GM11168 (cell line): Measurements from ENCODE around the gene WDR87.
"Not testable (repeated sequence)": the region's sequence is repeated elsewhere in the genome, so short reads cannot be mapped to it uniquely, and the experiment has no call there.

Experiments used
- in situ Hi-C: fragments of 300-500 bp; cut with MboI; formaldehyde crosslinking; loops from one replicate; pipeline ENCODE4 v1.12.0; 2022; ENCODE audit warnings: low sequenced_read_pairs; ENCODE audit not compliant: unreplicated experiment

The WDR87 gene

DNA sequence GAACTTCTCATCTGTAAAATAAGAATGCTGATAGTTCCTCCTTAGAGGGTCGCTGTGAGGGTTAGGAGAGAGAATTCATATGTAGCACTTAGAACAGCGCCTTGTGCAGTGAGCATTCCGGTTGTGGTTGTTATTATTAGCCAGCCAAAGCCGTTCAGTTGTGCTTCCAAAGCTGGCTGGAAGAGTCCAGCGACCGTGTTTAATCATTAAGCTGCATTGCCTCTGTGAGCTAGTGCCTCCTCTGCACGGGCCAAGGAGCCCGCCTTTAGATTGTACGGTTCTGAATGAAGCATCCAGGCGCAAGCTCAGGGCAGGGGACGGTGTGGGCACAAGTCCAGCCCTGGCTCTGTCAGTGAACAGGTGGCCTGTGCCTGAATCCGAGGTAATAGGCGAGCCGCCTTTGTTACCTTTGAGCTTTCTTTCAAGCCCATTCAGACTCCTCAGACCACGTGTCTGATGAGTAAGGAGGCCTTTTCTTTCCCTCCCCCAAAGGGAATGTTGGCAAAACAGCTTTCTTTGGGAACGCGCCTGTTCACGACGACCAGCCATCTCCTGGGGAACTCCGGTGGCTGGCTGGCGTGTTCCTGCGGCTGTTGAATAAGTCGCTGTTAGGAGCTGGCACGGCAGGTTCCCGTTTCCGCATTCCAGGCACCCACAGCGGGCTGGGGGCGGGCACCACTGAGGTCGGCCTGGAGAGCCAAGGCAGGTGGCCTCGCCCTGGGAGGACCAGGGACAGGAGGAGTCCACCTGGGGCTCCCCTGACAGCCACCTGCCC is 25.7 kb upstream of the WDR87 start:
- in situ Hi-C loops: no loop called here

DNA sequence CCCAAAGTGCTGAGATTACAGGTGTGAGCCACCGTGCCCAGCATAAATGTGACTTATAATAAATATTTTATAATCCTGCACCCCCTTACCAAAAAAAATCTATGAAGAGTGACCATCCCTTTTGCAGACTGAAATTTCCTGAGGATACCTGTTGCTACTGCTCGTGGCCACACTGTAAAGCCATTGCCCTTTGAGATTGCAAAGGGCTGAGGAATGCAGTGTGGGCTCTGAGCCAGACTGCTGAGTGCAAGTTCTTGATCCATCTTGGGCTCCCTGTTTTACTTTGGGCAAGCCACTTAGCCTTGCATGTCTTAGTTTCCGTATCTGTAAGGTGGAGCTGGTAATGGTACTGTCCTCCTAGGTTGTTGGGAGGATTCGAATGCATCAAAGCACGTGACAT is 24.0 kb upstream of the WDR87 start:
- in situ Hi-C loops: no loop called here

DNA sequence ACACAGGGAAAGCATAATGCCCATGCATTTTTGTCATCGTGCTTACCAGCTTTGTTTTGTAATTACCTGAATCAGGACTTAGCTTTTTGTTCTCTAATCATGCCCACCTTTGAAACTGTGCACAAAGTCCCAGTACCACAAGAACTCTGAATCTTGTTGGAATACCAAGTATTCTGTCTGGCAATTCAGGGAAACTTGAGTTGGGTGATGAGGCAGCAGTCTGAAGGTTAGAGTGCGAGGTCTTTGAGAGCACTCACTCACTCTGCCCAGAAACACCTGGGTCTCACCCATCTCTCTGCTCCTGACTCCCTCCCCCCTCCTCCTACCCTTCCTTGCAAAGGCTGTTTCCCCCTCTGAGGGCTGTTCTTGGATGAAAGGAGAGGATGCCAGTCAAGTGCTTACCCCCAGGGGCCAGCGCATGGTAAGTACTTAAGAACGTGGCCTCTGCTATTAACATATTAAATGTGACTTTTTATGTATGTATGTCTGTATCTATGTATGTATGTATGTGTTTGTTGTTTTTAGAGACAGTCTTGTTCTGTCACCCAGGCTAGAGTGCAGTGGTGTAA is 23.0 kb upstream of the WDR87 start:
- in situ Hi-C loops: no loop called here

- in situ Hi-C loops: no loop called here
These were observed 22.3 kb upstream of the WDR87 start for GRCh38 chr19:37928527-37929286.

DNA sequence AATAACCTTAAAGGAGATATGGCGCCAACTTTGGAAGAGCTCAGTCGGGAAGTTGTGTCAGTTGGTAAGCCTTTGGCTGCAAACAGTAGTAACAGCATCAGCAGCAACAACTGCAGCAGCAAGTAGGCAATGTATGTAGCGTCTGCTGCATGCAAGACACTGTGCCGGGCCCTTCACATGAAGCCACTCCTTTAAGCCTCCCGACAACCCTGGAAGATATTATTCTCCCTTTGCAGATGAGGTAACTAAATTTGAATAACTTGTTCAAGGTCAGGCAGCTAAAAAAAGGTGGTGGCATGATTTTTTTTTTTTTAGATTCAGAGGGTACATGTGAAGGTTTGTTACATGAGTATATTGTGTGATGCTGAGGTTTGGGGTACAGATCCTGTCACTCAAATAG is 20.3 kb upstream of the WDR87 start:
- in situ Hi-C loops: no loop called here

GRCh38 chr19:37926255-37926654 is 19.9 kb upstream of the WDR87 start:
- in situ Hi-C loops: no loop called here

DNA sequence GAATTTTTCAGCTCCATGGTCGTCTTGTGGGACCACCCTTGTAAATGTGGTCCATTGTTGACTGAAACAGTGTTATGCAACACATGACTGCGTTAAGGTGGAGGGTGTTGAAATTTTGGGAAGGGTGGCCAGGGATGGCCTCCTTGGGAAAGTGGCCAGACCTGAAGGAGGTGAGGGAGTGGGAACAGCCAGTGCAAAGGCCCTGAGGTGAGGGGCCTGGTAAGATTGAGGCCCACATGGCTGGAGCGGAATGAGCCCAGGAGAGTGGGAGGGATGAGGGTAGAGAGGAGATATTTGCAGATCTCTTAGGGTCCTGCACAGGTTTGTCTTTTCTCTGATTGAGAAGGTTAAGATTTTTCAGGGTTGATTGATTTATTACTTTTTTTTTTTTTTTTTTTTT is 18.8 kb upstream of the WDR87 start:
- in situ Hi-C loops: no loop called here

DNA sequence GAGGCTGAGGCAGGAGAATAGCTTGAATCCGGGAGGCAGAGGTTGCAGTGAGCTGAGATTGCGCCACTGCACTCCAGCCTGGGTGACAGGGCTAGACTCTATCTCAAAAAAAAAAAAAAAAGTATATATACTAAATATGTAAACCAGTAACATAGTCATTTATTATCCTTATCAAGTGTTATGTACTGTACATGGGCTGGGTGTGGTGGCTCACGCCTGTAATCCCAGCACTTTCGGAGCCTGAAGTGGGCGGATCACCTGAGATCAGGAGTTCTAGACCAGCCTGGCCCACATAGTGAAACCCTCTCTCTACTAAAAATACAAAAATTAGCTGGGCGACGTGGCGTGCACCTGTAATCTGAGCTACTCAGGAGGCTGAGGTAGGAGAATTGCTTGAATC is 18.2 kb upstream of the WDR87 start:
- in situ Hi-C loops: not testable (repeated sequence)

- in situ Hi-C loops: no loop called here
These were observed 14.4 kb upstream of the WDR87 start for GRCh38 chr19:37920591-37921450.

DNA sequence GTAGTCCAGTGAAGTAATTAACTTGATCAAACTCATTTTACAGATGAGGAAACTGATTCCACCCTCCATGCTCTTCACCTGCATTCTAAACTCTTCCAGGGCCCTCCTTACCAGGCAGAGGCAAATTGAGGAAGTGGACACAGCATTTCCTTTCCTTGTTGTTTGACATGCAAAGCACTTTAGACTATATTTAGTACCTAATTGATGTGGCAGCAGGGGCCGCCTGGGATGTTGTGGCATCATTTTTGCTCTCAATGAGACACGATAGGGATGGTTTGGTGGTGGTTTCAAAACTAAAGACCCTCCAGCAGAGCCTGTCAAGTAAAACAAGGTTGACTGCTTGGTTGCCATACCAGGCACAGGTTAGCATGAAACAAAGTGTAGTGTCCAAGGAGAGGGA is 8.5 kb upstream of the WDR87 start:
- in situ Hi-C loops: no loop called here

DNA sequence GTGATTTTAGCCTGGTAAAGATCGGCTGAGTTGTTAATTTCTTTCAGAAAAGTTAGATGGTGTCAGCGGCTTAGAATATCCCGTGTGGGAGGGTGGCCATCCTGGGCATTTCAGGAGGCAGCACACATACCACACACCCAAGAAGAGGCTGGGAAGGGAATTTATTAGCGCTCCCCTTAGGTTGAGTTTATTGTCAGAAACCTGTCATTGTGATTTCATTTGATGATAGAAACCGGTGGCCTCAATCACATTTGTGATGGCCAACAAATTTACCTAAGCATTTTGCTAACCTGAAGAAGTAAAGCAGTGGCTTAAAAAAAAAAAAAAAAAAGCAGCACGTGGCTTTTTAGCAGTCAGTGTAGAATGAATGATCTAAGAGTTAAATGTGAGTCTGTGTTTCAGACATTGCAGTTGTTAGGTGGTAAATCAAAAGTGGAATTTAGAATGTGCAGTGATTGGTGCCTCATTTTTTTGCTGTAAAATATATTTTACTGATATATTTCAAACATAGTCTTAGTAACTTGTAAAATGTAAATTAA is 3.3 kb upstream of the WDR87 start:
- in situ Hi-C loops: loop anchor here (10.0 kb wide), 1 partner anchor 425 kb away; the partner anchor contains the start of gene CATSPERG

- in situ Hi-C loops: loop anchor here (10.0 kb wide), 1 partner anchor 427 kb away; the partner anchor contains the start of gene CATSPERG
These were observed 1.5 kb upstream of the WDR87 start for GRCh38 chr19:37907735-37908455.

- in situ Hi-C loops: loop anchor here (10.0 kb wide), 1 partner anchor 428 kb away; the partner anchor contains the start of gene CATSPERG
These were observed 708 bp upstream of the WDR87 start, which contains the start of gene SIPA1L3 for GRCh38 chr19:37906869-37907734. Gene SIPA1L3, plus strand, starts transcription at chr19:37907208. Its CDS starts 174,358 bp downstream, at chr19:38081566.

- in situ Hi-C loops: loop anchor here (10.0 kb wide), 1 partner anchor 432 kb away; the partner anchor contains the start of gene CATSPERG
These were observed 3.3 kb downstream of the WDR87 start for GRCh38 chr19:37903096-37903495.

GRCh38 chr19:37902668-37903067 is 3.7 kb downstream of the WDR87 start:
- in situ Hi-C loops: loop anchor here (10.0 kb wide), 1 partner anchor 432 kb away; the partner anchor contains the start of gene CATSPERG

GRCh38 chr19:37899966-37900365 is 6.4 kb downstream of the WDR87 start:
- in situ Hi-C loops: loop anchor here (10.0 to 25.0 kb wide), 2 partner anchors 337 to 435 kb away; partner anchors contain the start of gene CATSPERG

DNA sequence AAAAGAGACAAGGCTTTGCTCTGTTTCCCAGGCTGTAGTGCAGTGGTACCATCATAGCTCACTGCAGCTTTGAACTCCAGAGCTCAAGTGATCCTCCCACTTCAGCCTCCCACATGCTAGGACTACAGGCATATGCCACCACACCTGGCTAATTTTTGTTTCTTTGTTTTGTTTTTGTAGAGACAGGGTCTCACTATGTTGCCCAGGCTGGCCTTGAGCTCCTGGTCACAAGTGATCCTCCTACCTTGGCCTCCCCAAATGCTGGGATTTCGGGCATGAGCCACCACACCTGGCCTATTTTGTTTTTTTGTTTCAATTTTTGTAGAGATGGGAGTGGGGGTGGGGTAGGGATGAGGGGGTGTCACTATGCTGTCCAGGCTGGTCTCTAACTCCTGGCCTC is 6.9 kb downstream of the WDR87 start:
- in situ Hi-C loops: loop anchor here (25.0 kb wide), 1 partner anchor 338 kb away; no protein-coding TSS in a partner anchor

- in situ Hi-C loops: loop anchor here (25.0 kb wide), 1 partner anchor 341 kb away; no protein-coding TSS in a partner anchor
These were observed 10.2 kb downstream of the WDR87 start for GRCh38 chr19:37896180-37896579.
